Uterus (tissue), 4 donors: ENCODE measurements around the gene MRGPRG. TPM values are rescaled to one million over a fixed set of nuclear protein-coding genes. Genes with fewer than 3 reads are reported as not detected.

ENCODE experiments used
- DNase-seq, 2 donors: peaks; one replicate each; pipeline ENCODE4 v3.0.0-alpha.2; 2019 to 2020
- H3K27ac ChIP-seq, 2 donors: fragments of 200-600 bp; sonication (generic); 1 replicate in 1 of 2; 2 replicates in 1 of 2; pipeline ENCODE4 v1.5.1; 2016 to 2018
- H3K27me3 ChIP-seq, 2 donors: fragments of 200-600 bp; sonication (generic); one replicate each; pipeline ENCODE4 v1.5.1; 2018 to 2019; ENCODE audit warnings: control low read depth in 1 of 2
- H3K36me3 ChIP-seq, 2 donors: fragments of 200-600 bp; sonication (generic); one replicate each; pipeline ENCODE4 v1.5.1; 2019; ENCODE audit warnings: control low read depth in 1 of 2
- H3K4me1 ChIP-seq, 2 donors: fragments of 200-600 bp; sonication (generic); one replicate each; pipeline ENCODE4 v1.5.1; 2018 to 2019; ENCODE audit warnings: control low read depth in 1 of 2
- H3K4me3 ChIP-seq, 2 donors: fragments of 200-600 bp; sonication (generic); 1 replicate in 1 of 2; 2 replicates in 1 of 2; pipeline ENCODE4 v1.5.1; 2018 to 2019; ENCODE audit warnings: mild to moderate bottlenecking in 1 of 2
- H3K9me3 ChIP-seq, 2 donors: fragments of 200-600 bp; sonication (generic); one replicate each; pipeline ENCODE4 v1.5.1; 2019; ENCODE audit warnings: control low read depth in 1 of 2
- POLR2A ChIP-seq, 2 donors: fragments of 450-650 bp; IDR thresholded peaks; one replicate each; pipeline ENCODE4 v1.6.1; 2016; ENCODE audit warnings: antibody characterized with exemption in 2 of 2, mild to moderate bottlenecking in 1 of 2, moderate library complexity in 1 of 2
- intact Hi-C: fragments of 100-400 bp; cut with DNase I; formaldehyde crosslinking; loops from one replicate; pipeline ENCODE4 v1.15.1; 2023; ENCODE audit warnings: low total_unique reads
- total RNA-seq, 4 donors: library from RNA; depleted of rRNA in 3 of 4; stranded (reverse); fragments of >200 nt in 3 of 4; gene quantifications; one replicate each; pipeline versions ENCODE4 v1.1.0 to v1.2.4, GENCODE V29; 2014 to 2023
- TF ChIP-seq, protein P1 (sequence below), 4 experiments: fragments of 200-600 bp in 2 of 4; fragments of 450-650 bp in 2 of 4; sonication (generic) in 2 of 4; IDR thresholded peaks; one replicate each; pipeline ENCODE4 v1.5.1; 2016 to 2019; ENCODE audit warnings: antibody characterized with exemption in 4 of 4, mild to moderate bottlenecking in 2 of 4, moderate library complexity in 1 of 4
- donor health status: DM: yes; HTN: yes; CAD: no.

MRGPRG gene
- total RNA-seq, 4 donors from 2014 or later: not detected

DNA sequence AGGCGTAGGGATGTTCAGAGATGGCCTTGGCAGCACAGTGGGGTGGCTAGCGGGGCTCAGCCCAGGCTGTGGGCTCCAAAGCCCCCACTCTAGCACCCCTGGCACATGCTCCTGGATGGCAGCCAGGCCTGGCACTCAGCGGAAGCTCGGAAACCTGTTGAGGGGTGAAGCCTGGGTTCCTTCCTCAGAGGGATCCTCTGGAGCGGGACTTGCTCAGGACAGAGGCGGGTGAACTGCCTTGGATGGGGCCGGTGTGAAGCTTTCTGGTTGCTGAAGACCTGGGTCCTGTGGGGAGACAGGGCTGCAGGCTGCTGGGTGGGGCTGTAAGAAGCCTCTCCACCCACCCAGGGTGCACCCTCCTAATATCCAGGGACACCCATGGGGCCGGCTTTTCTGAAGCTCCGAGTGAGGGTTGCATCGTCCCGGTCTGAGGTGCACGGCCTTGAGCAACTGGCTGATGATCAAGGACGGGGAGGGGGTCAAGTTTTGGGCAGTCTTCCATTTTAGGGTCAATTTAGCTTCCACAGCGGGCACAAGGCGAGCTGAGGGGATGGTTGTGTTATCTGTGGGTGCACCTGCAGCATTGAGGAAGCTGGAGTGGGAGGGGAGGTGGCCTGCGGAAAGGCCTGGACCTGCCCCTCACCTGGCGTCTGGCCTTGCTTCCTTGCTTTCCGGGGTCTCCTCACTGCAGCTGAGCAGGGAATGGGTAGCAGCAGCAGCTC, 8.4 kb upstream of the MRGPRG start:
- no peaks in the 10 kb centered on the region for H3K27me3 ChIP-seq
- no peaks in the 10 kb centered on the region for H3K4me1 ChIP-seq
- TF ChIP-seq POLR2A (IDR thresholded peaks at IDR 0.05): no peak
- TF ChIP-seq, protein P1, sequence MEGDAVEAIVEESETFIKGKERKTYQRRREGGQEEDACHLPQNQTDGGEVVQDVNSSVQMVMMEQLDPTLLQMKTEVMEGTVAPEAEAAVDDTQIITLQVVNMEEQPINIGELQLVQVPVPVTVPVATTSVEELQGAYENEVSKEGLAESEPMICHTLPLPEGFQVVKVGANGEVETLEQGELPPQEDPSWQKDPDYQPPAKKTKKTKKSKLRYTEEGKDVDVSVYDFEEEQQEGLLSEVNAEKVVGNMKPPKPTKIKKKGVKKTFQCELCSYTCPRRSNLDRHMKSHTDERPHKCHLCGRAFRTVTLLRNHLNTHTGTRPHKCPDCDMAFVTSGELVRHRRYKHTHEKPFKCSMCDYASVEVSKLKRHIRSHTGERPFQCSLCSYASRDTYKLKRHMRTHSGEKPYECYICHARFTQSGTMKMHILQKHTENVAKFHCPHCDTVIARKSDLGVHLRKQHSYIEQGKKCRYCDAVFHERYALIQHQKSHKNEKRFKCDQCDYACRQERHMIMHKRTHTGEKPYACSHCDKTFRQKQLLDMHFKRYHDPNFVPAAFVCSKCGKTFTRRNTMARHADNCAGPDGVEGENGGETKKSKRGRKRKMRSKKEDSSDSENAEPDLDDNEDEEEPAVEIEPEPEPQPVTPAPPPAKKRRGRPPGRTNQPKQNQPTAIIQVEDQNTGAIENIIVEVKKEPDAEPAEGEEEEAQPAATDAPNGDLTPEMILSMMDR (IDR thresholded peaks at IDR 0.05): no peak
- no peak overlapping the region for H3K4me3 ChIP-seq
- no peaks in the 10 kb centered on the region for H3K9me3 ChIP-seq
- DNase-seq: no peak
- H3K36me3 ChIP-seq: no peaks in the 10 kb centered on the region
- intact Hi-C loops: no loop called here
- no peak overlapping the region for H3K27ac ChIP-seq

DNA sequence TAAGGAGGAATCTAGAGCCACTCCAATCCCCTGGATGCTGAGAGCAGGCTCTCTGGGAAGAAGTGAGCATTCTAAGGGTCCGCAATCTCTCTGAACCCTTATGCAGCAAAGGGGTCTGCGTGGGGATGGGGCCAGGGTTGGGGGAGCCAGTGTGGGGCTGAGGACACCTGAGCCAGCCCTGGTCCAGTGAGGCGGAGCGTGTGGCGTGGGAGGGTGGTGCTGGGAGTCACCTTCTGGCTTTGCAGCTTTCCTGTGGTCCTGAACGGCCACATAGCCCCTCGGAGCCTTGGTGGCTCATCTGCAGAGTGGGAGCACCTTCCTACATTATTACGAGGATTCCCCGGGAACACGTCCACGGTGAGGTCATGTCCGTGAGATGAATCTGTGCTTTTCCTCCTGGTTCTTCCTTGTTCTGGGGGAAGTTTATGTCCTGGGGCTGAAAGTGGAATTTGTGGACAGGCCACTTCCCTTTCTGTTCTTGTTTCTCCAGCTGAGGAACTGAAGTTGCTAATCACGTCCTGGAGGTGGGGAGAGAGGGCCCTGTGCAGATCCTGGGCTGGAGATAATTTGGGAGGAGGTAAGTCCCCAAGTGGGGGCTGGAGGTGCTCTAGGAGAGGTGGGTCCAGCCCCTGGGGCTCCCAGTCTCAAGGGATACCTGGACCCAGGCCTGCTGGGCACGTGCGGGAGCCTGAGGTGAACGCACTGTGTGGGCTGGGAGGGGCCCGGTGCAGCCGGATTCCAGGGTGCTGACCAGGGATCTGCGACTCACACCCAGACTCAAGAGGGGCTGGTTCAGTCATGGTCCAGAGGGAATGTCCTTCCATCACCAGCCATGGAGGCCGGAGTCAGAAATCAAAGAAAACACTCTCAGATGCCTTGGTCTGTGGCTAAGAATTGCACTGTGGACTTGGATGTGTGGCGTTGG, 7.5 kb upstream of the MRGPRG start:
- no peak overlapping the region for H3K27ac ChIP-seq
- H3K27me3 ChIP-seq: no peaks in the 10 kb centered on the region
- H3K36me3 ChIP-seq: no peaks in the 10 kb centered on the region
- no peak for DNase-seq
- TF ChIP-seq POLR2A (IDR thresholded peaks at IDR 0.05): no peak
- TF ChIP-seq, protein P1 (IDR thresholded peaks at IDR 0.05): no peak
- no peaks in the 10 kb centered on the region for H3K4me1 ChIP-seq
- no peak overlapping the region for H3K4me3 ChIP-seq
- no peaks in the 10 kb centered on the region for H3K9me3 ChIP-seq
- intact Hi-C loops: no loop called here

DNA sequence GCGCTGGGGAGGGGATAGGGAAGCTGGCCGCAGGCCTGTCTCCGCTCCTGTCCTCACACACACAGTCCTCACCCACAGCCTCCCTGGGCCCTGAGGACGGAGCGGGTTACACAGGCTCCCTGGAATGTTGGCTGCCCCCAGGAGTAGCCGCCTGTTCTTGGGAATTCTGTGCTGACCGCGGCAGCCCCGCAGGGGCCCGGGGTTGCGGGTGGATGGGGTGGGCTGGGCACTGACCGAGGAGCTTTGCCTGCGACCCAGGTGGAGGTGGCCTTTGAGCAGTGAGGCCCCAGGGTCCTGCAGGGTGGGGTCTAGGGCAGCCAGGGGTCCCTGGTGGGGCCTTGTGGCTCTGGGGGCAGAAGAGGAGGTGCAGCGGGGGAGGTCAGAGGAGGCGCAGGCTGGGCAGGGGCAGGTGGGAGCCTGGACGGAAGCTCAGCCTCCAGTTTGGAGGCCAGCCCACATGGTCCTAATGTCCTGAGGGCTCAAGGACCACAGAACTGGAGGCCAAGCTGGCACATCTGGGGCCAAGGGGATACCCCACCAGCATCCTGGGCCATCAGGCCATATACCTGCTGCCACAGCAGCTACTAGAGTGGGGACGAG, 6.6 kb upstream of the MRGPRG start:
- H3K9me3 ChIP-seq: no peaks in the 10 kb centered on the region
- H3K4me3 ChIP-seq: no peak overlapping the region
- no peaks in the 10 kb centered on the region for H3K4me1 ChIP-seq
- no peak overlapping the region for H3K27ac ChIP-seq
- H3K27me3 ChIP-seq: no peaks in the 10 kb centered on the region
- no peaks in the 10 kb centered on the region for H3K36me3 ChIP-seq
- no peak for DNase-seq
- no peak for TF ChIP-seq POLR2A (IDR thresholded peaks at IDR 0.05)
- TF ChIP-seq, protein P1 (IDR thresholded peaks at IDR 0.05): no peak
- intact Hi-C loops: no loop called here

DNA sequence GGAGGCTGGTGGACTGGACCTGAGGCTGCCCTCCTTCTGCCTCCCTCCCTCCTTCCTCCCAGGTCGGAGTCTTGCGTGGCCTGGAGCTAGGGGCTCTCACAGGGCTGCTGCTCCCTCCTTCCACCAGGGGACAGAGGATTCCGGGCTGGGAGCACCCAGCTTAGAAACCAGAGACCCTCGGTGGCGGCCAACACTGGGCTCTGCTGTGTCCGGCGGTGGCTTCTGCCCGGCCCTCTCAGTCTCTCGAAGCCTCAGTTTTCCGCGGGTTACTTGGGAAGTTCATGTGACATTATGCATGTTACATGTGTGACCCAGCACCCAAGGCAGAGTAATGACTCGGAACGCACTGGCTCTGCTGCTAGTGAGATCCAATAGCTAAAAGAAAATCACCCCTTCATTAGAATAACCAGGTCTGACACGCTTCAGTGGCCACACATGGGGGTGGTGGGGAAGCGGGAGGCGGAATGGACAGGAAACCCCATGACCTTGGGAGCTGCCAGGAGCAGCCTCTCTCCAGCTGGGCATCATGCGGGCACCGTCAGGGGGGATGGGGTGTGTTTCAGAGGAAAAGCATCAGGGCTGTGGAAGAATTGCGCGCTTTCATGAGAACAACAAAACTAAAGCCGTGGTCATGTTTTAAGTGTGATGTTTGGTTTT, 5.9 kb upstream of the MRGPRG start:
- TF ChIP-seq POLR2A (IDR thresholded peaks at IDR 0.05): no peak
- TF ChIP-seq, protein P1 (IDR thresholded peaks at IDR 0.05): no peak
- H3K9me3 ChIP-seq: no peaks in the 10 kb centered on the region
- no peak for DNase-seq
- no peak overlapping the region for H3K27ac ChIP-seq
- no peaks in the 10 kb centered on the region for H3K27me3 ChIP-seq
- no peaks in the 10 kb centered on the region for H3K4me1 ChIP-seq
- H3K4me3 ChIP-seq: no peak overlapping the region
- no peaks in the 10 kb centered on the region for H3K36me3 ChIP-seq
- intact Hi-C loops: no loop called here
